Body of pancreas (tissue), 4 donors: ENCODE results near the gene GPBP1L1. TPM values are rescaled to one million over a fixed set of nuclear protein-coding genes. Genes with fewer than 3 reads are reported as not detected.

Source experiments
- ATAC-seq: fragments of 150-250 bp; one replicate; pipeline ENCODE4 v1.9.1; 2016
- DNase-seq, 4 donors: peaks; one replicate each; pipeline ENCODE4 v3.0.0-alpha.2; 2019
- H3K27ac ChIP-seq, 4 donors: fragments of 200-600 bp; sonication (generic); 1 replicate in 3 of 4; 2 replicates in 1 of 4; pipeline versions ENCODE4 v1.5.1 to v1.6.1; 2016 to 2019; ENCODE audit warnings: mild to moderate bottlenecking in 1 of 4, mixed read lengths in 1 of 4, moderate library complexity in 1 of 4
- H3K27me3 ChIP-seq, 2 donors: fragments of 200-600 bp; sonication (generic); one replicate each; pipeline ENCODE4 v1.6.0; 2016; ENCODE audit warnings: mild to moderate bottlenecking in 1 of 2
- H3K36me3 ChIP-seq, 2 donors: fragments of 200-600 bp; sonication (generic); replicated peaks in 1 of 2; 2 replicates each; pipeline ENCODE4 v1.5.1; 2016; ENCODE audit warnings: low read depth in 2 of 2; ENCODE audit not compliant: insufficient read depth in 1 of 2
- H3K4me1 ChIP-seq: fragments of 200-600 bp; sonication (generic); one replicate; pipeline ENCODE4 v1.6.0; 2016
- H3K4me3 ChIP-seq, 2 donors: fragments of 200-600 bp; sonication (generic); 1 replicate in 1 of 2; 2 replicates in 1 of 2; pipeline ENCODE4 v1.5.1; 2016 to 2019
- H3K9me3 ChIP-seq, 3 donors: fragments of 200-600 bp; sonication (generic); 1 replicate in 2 of 3; 2 replicates in 1 of 3; pipeline ENCODE4 v1.5.1; 2016
- CTCF ChIP-seq, 7 experiments: fragments of 450-650 bp in 4 of 7; fragments of 200-600 bp in 3 of 7; sonication (generic) in 3 of 7; IDR thresholded peaks; one replicate each; pipeline ENCODE4 v1.5.1; 2016 to 2019; ENCODE audit warnings: antibody characterized with exemption in 7 of 7
- POLR2A ChIP-seq, 3 donors: fragments of 450-650 bp; IDR thresholded peaks; one replicate each; pipeline ENCODE4 v1.6.1; 2016; ENCODE audit warnings: antibody characterized with exemption in 3 of 3, mild to moderate bottlenecking in 2 of 3
- WGBS, 2 donors: methylation state at CpG; one replicate each; pipeline ENCODE4 v1.1.5; 2017; 5-methylcytosine and 5-hydroxymethylcytosine counted together
- intact Hi-C: fragments of 100-400 bp; cut with DNase I; formaldehyde crosslinking; loops from one replicate; pipeline ENCODE4 v1.15.1; 2023
- total RNA-seq, 2 donors: library from RNA; depleted of rRNA; stranded (reverse); fragments of >200 nt; gene quantifications; one replicate each; pipeline ENCODE4 v1.1.0, GENCODE V29; 2016

Gene GPBP1L1
- total RNA-seq, 2 donors from 2014 or later = 61.0 to 90.0 TPM

DNA sequence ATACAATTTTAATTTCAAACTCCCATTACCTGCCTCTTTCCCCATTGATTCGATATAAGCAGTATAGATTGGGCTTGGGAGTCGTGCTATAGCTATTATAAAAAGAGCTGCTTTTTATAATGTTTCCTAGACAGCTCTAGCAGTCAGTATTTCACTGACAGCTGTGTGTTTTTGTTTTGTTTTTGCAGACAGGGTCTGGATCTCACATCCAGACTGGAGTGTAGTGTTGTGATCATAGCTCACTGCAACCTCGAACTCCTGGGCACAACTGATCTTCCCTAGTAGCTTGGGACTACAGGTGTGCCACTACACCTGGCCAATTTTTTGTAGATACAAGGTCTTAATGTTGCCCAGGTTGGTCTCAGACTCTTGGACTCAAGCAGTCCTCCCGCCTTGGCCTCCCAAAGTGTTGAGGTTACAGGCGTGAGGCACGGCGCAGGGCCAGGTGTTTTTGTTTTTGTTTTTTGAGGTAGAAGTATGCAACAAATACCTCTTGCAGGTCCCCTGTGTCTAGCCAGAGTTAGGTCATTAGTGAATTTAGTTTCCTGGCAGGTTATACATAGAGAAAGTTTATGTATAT lies 100.7 kb downstream of the GPBP1L1 start:
- 39 to 44% methylated on average over 7 of the region's 7 CpGs for WGBS, 2 donors
- ATAC-seq = no peak
- no peaks in the 10 kb centered on the region for H3K9me3 ChIP-seq
- no peak for TF ChIP-seq CTCF (IDR thresholded peaks at IDR 0.05)
- no peak for TF ChIP-seq POLR2A (IDR thresholded peaks at IDR 0.05)
- intact Hi-C loops = no loop called here
- DNase-seq = no peak
- peak overlapping the region in 2 of 4 donors; percentile 89 for H3K27ac ChIP-seq
- H3K4me3 ChIP-seq = no peak overlapping the region
- H3K27me3 ChIP-seq = no peaks in the 10 kb centered on the region
- H3K4me1 ChIP-seq = peaks cover 30% of the 10 kb centered on the region
- no peaks in the 10 kb centered on the region for H3K36me3 ChIP-seq

GRCh38 chr1:45585110-45585426 lies 101.3 kb downstream of the GPBP1L1 start:
- no peak for TF ChIP-seq CTCF (IDR thresholded peaks at IDR 0.05)
- no peak for TF ChIP-seq POLR2A (IDR thresholded peaks at IDR 0.05)
- Histone ChIP-seq H3K4me1 (peaks cover 28% of the 10 kb centered on the region), H3K36me3 (no peaks in the 10 kb centered on the region), H3K4me3 (peak overlapping the region in 1 of 2 donors; percentile 83), H3K9me3 (no peaks in the 10 kb centered on the region), H3K27me3 (no peaks in the 10 kb centered on the region), H3K27ac (peak overlapping the region; percentile 73 to 96 (median 89))
- intact Hi-C loops = no loop called here
- DNase-seq (no peak), ATAC-seq (no peak)
- WGBS, 2 donors = 0 to 5% methylated on average over 5 of the region's 5 CpGs

- intact Hi-C loops = no loop called here
- DNase-seq (peak; percentile 86 to 89 (median 88)), ATAC-seq (peak; percentile 78)
- H3K27me3 ChIP-seq = no peaks in the 10 kb centered on the region
- peaks cover 23% of the 10 kb centered on the region for H3K4me1 ChIP-seq
- TF ChIP-seq POLR2A (IDR thresholded peaks at IDR 0.05) = peak in 2 of 3 donors; percentile 4 to 14
- no peak for TF ChIP-seq CTCF (IDR thresholded peaks at IDR 0.05)
- 0 to 1% methylated on average over 41 to 58 of the region's 59 CpGs for WGBS, 2 donors
- H3K36me3 ChIP-seq = no peaks in the 10 kb centered on the region
- peak overlapping the region; percentile 75 to 83 for H3K4me3 ChIP-seq
- no peaks in the 10 kb centered on the region for H3K9me3 ChIP-seq
- peak overlapping the region; percentile 73 to 96 (median 89) for H3K27ac ChIP-seq
Measured at GRCh38 chr1:45584351-45585109, 101.8 kb downstream of the GPBP1L1 start.

GRCh38 chr1:45583666-45584350 lies 102.5 kb downstream of the GPBP1L1 start, which contains the start of gene NASP:
TSS of gene NASP (plus strand) at chr1:45584041. CDS start at chr1:45584147, 106 bp downstream.
- Histone ChIP-seq H3K27me3 (no peaks in the 10 kb centered on the region), H3K4me1 (peaks cover 22% of the 10 kb centered on the region), H3K4me3 (peak within 1 kb of the TSS; percentile 75 to 83), H3K27ac (peak within 1 kb of the TSS; percentile 73 to 96 (median 89)), H3K9me3 (no peaks in the 10 kb centered on the region), H3K36me3 (no peaks in the 10 kb centered on the region)
- TF ChIP-seq CTCF (IDR thresholded peaks at IDR 0.05) (no peak), POLR2A (IDR thresholded peaks at IDR 0.05) (peak; percentile 70 to 95 (median 95))
- intact Hi-C loops = no loop called here
- peak; percentile 89 to 91 (median 90) for DNase-seq
- WGBS, 2 donors = 0 to 1% methylated on average over 17 to 40 of the region's 41 CpGs
- ATAC-seq = peak; percentile 79
